GM06990 (cell line): ENCODE results near the gene TMEM240.
"Not testable (repeated sequence)": the region's sequence is repeated elsewhere in the genome, so short reads cannot be mapped to it uniquely, and the experiment has no call there.

Experiments used
- DNase-seq: peaks from one replicate; pipeline ENCODE4 v3.0.0-alpha.2; 2011; ENCODE audit not compliant: insufficient read length; ENCODE audit errors: extremely low read depth
- H3K27me3 ChIP-seq: replicated peaks from 2 replicates; pipeline ENCODE4 v1.6.0; 2011; ENCODE audit warnings: low read length; ENCODE audit not compliant: control insufficient read depth, insufficient read depth
- H3K36me3 ChIP-seq: 2 replicates; pipeline ENCODE4 v1.5.1; 2011; ENCODE audit warnings: low read length; ENCODE audit not compliant: control insufficient read depth, insufficient read depth
- H3K4me3 ChIP-seq: replicated peaks from 2 replicates; pipeline ENCODE4 v1.5.1; 2011; ENCODE audit warnings: low read depth, mild to moderate bottlenecking, control low read depth, low read length
- CTCF ChIP-seq: IDR thresholded peaks from 2 replicates; pipeline ENCODE4 v1.5.1; 2011; ENCODE audit warnings: low read length, control low read depth, mild to moderate bottlenecking, inconsistent platforms; ENCODE audit not compliant: insufficient read depth, poor library complexity, severe bottlenecking

Gene TMEM240

GRCh38 chr1:1559066-1559465 lies 18.6 kb upstream of the TMEM240 start:
- Histone ChIP-seq H3K36me3 (peaks cover 11% of the 10 kb centered on the region), H3K4me3 (no peak overlapping the region), H3K27me3 (no peaks in the 10 kb centered on the region)
- no peak for DNase-seq
- TF ChIP-seq CTCF, result no peak

- DNase-seq, result no peak
- peaks cover 10% of the 10 kb centered on the region for H3K36me3 ChIP-seq
- no peaks in the 10 kb centered on the region for H3K27me3 ChIP-seq
- no peak for TF ChIP-seq CTCF
- no peak overlapping the region for H3K4me3 ChIP-seq
Measured at GRCh38 chr1:1558591-1558990, 18.2 kb upstream of the TMEM240 start.

GRCh38 chr1:1557688-1558087 lies 17.3 kb upstream of the TMEM240 start:
- not testable (repeated sequence) for H3K36me3 ChIP-seq

GRCh38 chr1:1556961-1557360 lies 16.5 kb upstream of the TMEM240 start:
- H3K27me3 ChIP-seq, DNase-seq, H3K4me3 ChIP-seq, H3K36me3 ChIP-seq: not testable (repeated sequence)

More at GRCh38 chr1:1557688-1558087, 17.3 kb upstream of the TMEM240 start:
- not testable (repeated sequence) for H3K27me3 ChIP-seq, H3K4me3 ChIP-seq, DNase-seq

GRCh38 chr1:1556505-1556904 lies 16.1 kb upstream of the TMEM240 start:
- Histone ChIP-seq H3K27me3 (no peaks in the 10 kb centered on the region), H3K4me3 (no peak overlapping the region), H3K36me3 (peaks cover 3% of the 10 kb centered on the region)
- TF ChIP-seq CTCF, result no peak
- DNase-seq, result no peak

- no peak for DNase-seq
- H3K27me3 ChIP-seq, result no peaks in the 10 kb centered on the region
- no peak for TF ChIP-seq CTCF
- peaks cover 2% of the 10 kb centered on the region for H3K36me3 ChIP-seq
- H3K4me3 ChIP-seq, result no peak overlapping the region
Measured at GRCh38 chr1:1554926-1555915, 14.8 kb upstream of the TMEM240 start.
